Renal pelvis (tissue), 4 donors: Measurements from ENCODE around the gene ARID1B. TPM values are rescaled to one million over a fixed set of nuclear protein-coding genes. Genes with fewer than 3 reads are reported as not detected.
"Not testable (repeated sequence)": the region's sequence is repeated elsewhere in the genome, so short reads cannot be mapped to it uniquely, and the experiment has no call there.

ENCODE experiments used
- DNase-seq: peaks from one replicate; pipeline ENCODE4 v3.0.0-alpha.2; 2013
- polyA plus RNA-seq, 3 donors: library from polyadenylated mRNA; unstranded; fragments of 120-200 nt; gene quantifications; one replicate each; pipeline ENCODE4 v1.2.1, GENCODE V29; 2013; ENCODE audit not compliant: insufficient read length in 3 of 3

The ARID1B gene
- polyA plus RNA-seq, 3 donors = 71.8 to 84.7 (median 78.8) TPM

DNA sequence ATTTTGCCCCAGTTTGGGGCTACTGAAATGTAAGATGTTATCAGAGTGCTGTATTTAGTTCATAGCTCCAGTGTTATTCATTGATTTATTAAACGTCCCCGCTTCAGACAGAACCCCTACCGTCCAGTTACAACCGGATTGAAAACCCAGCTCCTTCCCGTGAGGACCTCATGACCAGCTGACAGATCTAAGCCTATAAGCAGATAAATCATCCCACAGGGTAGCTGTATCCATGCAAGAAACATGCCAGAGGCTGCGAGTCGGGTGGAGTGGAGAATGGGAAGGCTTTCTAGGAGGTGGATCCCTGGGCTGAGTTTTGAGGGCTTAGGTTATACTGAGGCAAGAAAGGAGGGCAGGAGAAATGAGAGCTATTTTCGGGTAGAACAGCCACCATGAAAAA, 260.0 kb downstream of the ARID1B start:
- no peak for DNase-seq

DNA sequence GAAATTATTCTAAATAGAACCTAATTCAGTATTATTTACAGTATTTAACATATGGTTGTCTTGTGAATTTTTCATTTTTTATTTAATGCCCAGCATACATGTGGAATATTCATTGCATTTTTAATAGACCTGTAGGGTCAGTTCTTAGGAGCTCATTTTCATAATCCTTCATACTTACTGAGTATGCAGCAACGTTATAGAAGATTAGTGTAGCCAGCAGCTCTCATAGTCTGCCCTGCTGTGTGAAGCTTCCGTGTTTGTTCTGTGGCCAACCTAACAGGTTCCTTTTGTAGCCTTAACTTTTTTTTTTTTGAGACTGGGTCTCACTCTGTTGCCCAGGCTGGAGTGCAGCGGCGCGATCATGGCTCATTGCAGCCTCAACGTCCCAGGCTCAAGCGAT, 261.4 kb downstream of the ARID1B start:
- DNase-seq = no peak

DNA sequence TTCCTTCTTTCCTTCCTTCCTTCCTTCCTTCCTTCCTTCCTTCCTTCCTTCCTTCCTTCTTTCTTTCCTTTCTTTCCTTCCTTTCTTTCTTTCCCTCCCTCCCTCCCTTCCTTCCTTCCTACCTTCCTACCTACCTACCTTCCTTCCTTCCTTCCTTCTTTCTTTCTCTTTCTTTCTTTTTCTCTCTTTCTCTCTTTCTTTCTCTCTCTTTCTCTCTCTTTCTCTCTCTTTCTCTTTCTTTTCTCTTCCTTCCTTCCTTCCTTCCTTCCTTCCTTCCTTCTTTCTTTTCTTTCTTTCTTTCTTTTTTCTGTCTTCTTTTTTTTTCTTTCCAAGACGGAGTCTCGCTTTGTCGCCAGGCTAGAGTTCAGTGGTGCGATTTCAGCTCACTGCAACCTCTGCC, 262.5 kb downstream of the ARID1B start:
- not testable (repeated sequence) for DNase-seq

DNA sequence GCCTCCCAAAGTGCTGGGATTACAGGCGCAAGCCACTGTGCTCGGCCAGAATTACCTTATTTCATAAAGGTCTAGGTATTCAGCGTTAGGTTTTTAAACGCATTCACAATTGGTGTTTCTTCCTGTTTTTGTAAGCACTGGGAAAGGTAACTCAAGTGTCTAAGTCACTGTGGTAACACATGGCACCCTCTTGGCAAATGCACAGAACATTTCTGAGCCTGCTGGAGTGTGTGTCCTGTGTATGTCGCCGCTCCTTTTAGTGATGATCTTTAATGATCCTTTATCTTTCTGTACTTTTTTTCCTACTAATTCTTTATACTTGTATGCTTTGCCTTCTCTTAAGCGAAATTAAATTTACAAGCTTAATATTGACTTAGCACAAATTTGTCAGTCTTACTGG, 263.0 kb downstream of the ARID1B start:
- no peak for DNase-seq

DNA sequence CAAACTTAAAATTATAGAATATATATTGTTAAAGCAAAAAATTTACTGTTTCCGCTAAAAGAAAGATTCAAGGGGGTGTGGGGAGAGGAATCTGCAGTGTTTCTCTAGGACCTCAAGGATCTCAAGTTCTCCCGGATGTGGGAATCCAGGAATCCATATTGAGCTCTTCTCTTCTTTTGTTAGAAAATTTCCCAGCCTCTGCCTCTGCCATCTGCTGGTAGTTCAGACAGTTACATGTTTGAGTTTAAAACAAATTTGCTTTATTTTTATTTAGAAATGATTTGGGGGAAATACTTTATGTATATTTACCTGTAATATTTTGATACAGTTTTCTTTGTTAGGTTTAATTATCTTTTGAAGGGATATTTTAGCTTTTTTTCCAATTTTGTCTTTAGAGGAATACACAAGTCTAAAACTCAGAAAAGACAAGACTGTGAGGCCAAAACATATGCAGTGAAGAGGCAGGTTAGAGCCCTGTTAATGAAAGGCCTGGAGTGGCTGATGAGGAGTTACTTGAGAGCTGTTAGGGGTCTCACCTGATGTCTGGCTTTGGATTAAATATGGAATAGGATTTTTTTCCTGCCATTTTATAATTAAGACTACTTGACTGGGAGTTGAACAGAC, 268.8 kb downstream of the ARID1B start:
- DNase-seq = no peak

DNA sequence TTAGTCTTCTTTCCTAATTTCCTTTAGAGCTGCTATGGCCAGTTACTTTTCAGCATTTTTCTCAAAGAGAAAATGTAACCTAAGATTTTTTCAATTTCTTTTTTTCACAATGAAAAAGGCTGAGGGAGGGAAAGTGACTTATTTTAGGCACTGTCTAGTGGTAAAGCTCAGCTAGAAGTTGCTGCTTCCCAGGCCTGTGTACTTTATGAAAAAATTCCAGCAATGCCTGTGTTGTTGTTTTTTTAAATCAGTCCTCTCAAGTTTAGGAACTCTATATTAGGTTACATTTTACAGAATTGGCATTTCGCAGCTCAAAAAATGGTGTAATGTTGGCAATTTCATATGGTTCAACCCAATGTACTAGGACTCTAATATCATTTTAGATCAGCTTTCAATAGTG, 269.6 kb downstream of the ARID1B start:
- DNase-seq = no peak

DNA sequence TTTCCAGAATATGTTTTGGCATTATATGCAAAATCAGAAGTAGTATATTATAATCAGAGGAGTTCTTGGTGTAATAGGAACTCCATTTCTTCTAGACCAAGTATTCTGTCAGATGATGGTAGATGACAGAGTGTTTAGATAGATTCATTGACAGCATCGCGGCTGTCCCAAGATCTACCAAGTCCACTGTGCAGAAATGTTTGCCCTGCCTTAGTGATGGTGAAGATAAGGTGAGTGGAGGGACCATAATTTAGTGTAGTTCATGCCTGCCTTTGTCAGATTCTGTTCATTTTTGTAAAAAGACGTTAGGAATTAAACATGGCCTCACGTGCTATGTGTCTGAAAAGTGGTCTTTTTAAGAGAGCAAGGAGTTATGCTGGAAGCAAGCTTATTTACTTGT, 270.1 kb downstream of the ARID1B start:
- no peak for DNase-seq

DNA sequence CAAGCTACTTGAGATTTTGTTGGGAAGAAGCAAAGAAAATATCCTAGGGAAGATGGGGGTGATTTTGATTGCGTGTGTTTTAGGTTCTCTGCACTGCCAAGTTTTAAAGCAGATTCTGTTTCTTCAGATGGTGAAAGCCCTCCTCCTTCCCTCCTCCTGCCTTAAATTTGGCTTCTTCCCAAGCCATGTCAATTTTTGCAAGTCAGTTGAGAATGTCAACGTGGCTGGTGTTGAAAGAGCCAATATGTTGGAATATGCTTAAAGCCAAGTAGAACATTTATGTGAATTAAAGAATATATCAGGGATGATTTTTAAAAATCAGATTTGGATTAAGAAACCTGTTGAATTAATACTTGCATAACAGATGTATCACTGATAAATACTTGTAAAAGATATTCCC, 270.8 kb downstream of the ARID1B start:
- no peak for DNase-seq

DNA sequence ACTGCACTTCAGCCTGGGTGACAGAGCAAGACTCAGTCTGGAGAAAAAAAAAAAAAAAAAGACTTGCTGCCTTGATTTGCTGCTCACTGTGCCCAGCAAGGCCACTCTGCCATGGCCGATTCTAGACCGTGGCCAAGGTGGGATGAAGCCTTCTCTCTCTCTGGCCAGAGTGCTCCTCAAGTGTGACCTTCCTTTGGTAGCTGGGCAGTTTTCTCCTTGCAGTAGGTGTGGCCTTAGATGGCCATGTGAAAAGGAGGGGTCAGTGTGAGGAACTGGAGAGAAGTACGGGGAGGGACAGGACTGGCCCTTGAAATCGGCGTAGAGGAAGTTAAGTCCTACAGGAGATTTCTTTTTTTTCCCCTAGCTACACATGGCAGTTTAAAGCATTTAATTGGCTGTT, 272.0 kb downstream of the ARID1B start:
- DNase-seq = no peak

DNA sequence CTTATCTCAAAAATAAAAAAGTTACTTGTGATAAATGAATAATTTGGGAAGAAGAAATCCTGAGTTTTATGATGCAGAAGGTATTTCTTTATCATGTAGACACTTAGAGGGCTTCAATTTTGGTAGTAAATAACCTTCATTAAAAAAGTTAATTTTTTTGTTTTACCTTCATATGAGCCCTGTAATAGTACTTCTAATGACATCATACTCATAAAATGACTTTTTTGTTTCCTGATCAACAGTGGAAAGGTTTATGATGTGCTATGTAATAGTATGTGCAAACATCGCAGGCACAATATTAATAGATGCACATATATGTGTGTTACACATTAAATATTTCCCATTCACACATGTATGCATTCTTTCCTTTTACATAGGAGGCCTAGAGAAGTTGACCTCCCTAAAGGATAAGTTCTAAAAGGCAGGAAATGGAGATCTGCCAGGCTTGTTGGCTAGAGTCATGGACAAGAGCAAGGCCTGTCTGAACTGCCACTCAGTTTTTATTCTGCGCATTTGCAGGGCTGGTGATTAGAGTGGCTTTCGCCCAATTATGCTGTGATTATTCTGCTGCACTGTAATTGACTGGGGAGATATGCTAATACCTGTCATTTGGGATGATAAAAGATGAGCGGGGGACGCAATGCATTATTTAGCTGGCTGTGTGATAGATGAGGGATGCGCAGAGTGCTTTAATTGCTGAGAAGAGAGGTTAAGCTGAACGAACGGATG, 273.5 kb downstream of the ARID1B start:
- DNase-seq = no peak

DNA sequence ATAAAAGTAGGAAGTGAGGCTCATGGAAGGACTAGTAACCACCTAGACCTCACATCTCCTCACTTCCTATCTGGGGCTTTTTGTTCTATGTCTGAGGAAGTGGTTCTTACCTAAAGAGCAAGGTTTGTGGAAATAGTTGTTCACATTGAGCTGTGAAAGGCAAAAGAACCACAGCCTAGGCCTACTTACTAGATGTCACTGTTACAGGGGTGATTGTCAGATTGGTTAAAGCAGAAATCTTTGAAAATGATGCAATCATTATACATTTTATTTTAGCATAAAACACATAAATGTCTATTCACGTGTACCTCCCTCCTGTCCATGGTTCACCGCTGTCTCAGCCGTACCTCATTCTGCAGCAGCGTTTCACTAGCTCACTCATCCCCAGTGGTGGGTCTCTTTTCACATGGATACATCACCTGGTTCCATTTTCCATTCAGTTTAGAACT, 277.4 kb downstream of the ARID1B start:
- DNase-seq = no peak

DNA sequence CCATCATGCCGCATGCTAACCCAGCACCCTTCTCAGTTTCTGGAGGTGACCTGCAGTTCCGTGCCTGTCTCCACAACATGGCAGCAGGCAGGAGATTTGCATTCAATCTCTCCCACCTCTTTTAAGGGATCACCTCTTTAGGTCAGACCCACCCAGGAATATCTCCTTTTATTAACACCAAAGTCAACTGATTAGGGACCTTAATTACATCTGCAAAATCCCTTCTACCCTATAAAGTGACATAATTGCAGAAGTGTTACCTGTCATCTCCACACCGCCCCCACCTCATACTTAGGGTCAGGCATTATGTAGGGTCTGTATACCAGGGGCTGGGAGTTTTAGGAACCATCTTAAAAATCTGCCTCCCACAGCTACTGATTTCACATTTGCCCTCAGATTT, 278.7 kb downstream of the ARID1B start:
- DNase-seq = no peak

DNA sequence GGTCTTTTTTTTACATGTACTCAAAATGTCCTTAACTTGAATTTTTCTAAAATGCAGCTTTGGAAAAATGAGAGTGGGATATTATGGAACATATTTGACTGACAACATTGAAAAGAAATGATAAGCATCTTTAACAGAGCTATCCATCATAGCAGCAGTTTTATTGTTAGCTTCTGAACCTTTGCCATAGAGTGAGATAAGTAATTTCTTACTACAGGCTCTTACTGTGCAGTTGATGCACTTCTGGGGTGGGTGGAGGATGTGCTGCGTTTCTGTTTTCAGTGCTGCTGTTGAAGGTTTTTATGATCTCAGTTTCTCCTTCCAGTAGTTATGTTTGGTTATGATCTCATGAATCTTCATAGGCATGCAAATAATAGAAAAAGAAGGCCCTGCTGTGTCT, 279.1 kb downstream of the ARID1B start:
- DNase-seq = no peak

DNA sequence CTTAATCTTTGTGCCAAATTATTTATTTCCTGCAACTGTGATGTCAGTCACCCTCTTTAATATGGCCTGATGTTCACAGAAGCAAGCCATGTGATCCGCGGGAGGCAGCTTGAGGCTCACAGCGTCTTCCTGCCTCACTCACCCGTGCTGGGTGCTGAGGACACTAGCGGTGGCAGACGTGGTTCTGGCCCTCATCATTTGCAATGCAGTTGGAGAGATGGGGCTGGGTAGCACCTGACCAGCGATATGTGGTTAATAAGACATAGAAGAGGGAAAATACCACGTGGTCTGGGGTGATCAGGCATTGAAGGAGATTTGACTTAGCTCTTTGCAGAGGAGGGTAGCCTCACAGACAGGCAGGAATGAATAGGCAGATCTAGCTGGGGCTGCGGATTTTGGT, 281.4 kb downstream of the ARID1B start:
- DNase-seq = no peak

DNA sequence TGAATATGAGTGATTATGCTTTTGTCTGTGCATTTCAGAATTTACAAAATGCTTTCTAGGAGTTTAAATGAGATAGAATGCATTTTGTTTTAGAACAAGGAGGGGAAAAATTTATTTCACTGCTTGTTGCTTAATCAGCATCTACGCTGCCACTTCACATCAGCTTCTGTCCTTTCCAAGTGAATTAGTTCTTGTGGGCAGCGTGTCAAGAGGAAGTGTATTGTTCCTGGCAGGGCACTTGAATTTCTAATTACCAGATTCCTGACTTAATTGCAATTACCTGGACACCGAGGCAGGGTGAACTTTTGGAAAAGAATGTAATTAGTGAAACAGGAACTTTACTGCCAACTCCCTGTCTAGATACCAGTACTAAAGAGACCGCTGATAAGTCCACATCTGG, 282.6 kb downstream of the ARID1B start:
- DNase-seq = peak; percentile 28

DNA sequence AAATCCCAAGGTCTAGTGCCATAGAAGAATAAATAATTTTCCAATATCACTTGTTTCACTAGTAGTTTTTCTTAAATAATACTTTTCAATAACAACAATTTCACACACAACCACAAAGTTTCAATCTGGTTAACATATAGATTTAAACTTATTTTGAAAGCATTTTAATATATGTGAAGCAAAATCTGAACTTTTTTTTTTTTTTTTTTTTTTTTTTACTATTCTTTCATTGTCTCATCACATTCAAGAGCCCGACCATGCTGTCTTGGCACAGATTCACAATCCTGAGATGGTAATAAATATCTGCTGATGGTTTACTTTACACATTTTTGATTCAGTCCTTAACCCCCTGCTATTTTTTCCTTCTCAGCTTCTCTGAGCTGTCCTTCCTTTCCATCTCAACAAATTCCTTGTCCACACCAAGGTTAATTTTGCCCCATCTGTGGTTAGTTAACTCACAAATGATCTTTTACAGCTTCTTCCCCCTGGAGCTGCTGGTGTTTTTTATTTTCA, 283.3 kb downstream of the ARID1B start:
- DNase-seq = no peak

DNA sequence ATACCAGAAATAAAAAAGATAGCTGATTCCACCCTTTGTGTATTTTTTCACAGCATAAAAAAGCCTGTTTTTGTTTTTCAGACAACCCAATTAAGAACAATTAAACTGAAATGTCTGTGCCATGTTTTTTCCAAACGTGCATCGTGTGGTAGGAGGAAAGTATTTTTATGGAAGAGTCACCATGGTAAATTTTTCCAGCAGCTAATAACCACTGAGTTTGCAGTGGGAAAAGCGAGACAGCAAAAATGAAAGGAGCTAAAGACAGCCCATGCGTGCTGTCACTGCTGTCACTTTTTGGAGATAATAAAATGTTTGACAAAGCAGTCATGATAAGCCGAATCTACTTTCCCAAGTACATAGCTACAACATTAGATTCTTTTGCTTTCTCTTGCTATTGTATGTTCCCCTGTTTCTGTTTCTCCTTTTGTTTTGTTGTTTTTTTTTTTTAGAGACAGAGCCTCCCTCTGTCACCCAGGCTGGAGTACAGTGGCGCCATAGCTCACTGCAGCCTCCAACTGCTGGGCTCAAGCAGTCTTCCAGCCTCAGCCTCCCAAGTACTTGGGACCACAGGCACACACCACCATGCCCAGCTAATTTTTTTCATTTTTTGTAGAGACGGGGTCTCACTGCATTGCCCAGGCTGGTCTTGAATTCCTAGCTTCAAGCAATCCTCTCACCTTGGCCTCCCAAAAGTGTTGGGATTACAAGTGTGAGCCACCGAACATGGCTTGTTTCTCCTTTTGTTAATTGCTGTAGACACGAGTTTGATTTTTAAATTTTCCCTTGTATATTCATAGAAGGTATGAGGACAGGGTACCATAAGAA, 284.8 kb downstream of the ARID1B start:
- DNase-seq = no peak

DNA sequence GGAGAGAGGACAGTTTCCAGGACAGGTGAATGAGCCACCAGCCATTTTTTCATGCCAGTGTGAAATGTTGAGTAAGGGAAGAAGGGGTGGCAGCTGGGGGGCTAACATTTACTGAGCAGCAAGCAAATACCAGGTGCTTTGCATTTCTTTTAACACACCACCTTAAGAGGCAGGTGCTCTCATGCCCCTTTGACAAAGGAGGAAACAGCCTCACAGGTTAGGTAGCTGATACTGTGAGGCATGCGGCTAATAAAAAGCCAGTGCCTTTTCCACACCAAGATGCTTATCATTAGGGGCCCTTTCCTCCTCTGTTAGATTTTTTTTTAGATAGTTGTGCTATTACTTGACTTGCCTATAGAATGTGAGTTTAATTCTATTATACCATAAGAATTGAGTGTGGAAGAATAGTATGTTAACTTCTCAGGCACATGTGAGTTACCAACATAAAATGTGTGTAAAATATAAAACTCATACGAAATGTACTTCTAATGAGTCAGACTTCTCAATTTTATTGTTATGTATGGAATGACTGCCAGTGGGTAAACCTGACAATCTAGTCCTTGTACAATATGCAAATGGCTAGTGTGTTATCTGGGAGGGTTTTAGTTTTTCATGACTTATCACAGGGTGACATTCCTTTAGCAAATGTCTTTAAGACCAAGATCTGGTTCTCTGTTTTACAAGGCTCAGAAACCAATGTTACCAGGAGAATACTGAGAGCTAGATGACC, 286.2 kb downstream of the ARID1B start:
- DNase-seq = no peak

DNA sequence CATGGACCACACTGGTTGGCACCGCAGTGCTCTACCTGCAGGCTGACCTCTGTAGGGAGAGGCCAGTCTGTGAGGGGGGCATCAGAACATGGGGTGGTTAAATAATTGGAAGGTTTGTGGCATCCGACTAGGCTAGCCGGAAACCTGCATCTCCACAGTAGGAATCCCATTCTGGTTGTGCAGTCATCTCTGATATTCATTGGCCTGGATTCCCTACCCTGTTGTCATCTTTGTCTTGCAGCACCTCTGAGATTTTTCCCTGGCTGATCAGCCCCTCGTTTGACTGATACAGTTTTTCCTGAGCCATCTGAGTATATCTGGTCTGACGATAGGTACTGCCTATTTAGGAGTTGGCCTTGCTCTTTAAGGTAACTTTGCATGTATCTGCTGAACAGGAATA, 286.7 kb downstream of the ARID1B start:
- no peak for DNase-seq

DNA sequence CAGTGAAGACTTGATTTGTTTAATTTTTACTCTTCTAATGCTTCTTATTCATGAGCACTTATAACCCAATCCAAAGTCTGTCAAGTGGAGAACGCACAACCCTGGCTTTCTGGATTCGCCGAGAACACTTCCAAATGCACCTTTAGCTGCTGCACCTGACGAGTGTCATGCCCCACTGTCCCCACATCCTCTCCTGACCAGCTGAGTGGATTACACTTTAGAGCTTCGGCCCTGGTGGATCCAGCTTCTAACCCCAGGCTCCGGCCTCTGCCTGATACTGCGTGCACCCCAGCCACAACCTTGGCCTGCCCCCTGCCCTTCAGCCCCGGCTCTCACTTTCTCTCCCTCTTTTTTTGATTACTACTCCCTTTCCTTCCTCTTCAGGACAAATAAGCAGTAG, 287.3 kb downstream of the ARID1B start:
- DNase-seq = no peak

DNA sequence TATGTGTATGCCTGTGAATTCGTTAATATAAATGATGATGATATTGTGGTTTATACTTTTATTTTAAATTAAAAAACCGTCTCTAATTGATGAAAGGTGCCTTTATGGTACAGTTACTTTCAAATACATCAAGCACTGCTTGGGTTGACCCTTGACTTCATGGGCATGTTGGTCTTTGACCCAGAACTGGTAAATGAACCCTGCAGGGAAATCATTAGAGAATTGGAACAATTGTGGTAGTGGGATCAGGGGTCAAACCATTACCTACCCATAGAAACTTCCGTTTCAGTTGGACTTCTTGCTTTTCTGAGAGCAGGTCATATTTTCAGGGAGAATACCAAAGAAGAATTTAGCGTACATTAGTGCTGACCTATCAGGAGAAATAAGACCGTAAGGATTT, 288.2 kb downstream of the ARID1B start:
- no peak for DNase-seq
